GM21528 (cell line): Measurements from ENCODE around the gene BHLHE23.

Experiments used
- ATAC-seq: cut with Tn5 transposase; IDR thresholded peaks from one replicate; pipeline ENCODE4 v1.9.1; 2021; ENCODE audit warnings: mild to moderate bottlenecking, moderate library complexity; ENCODE audit not compliant: unreplicated experiment, low FRiP score

Gene BHLHE23

GRCh38 chr20:63006540-63007359 lies at the start of gene BHLHE23:
Gene BHLHE23 (minus strand): TSS chr20:63006964. CDS start chr20:63006774, 190 bp downstream.
- ATAC-seq = no peak

- ATAC-seq = no peak
Observed at GRCh38 chr20:63055575-63056235, 48.9 kb upstream of the BHLHE23 start.

- ATAC-seq = no peak
Observed at GRCh38 chr20:63054681-63055240, 48.0 kb upstream of the BHLHE23 start.

DNA sequence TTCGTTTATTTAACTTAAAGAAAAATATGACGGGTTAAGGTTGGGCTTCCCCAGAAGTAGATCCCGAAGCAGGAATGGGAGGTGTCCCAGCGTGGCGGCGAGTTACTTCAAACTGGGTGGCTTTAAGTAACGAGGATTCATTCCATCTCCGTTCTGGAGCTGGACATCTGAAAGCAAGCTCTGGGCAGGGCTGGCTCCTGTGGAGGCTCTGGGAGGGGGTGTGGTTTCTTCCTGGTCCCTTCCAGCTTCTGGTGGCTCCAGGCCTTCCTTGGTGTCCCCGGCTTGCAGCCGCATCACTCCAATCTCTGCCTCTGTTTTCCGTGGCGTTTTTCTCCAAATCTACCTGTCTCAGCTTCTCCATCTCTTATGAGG lies 47.3 kb upstream of the BHLHE23 start:
- ATAC-seq = no peak

- no peak for ATAC-seq
Observed at GRCh38 chr20:63053432-63054102, 46.8 kb upstream of the BHLHE23 start.

- no peak for ATAC-seq
Observed at GRCh38 chr20:63052571-63053431, 46.0 kb upstream of the BHLHE23 start.

GRCh38 chr20:63051911-63052310 lies 45.1 kb upstream of the BHLHE23 start:
- ATAC-seq = no peak

DNA sequence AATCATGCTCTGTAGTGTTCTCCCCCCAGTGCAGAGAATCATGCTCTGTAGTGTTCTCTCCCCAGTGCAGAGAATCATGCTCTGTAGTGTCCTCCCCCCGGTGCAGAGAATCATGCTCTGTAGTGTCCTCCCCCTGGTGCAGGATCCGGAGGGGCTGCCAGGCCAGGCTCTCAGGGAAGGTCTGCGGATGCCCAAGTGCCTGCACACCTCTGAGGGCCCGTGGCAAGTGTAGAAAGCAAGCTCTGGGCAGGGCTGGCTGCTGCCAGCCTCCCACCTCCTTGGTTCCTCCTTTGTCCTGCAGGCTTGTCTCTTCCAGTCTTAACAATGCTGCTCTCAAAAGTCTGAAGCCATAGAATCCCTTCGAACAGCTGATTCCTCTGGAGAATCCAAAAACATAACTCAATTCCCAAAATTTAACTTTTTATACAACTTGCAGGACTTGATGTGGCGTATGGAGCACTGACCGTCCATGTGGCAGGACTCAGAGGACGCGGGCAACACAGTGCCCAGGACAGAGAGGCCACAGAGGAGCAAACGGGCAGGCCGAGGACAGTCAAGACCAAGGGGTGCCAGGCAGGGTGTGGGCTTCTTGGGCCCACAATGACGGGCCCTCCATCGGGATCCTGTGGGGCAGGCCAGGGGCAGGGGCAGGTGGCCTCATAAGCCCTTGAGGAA lies 44.6 kb upstream of the BHLHE23 start:
- ATAC-seq = no peak

DNA sequence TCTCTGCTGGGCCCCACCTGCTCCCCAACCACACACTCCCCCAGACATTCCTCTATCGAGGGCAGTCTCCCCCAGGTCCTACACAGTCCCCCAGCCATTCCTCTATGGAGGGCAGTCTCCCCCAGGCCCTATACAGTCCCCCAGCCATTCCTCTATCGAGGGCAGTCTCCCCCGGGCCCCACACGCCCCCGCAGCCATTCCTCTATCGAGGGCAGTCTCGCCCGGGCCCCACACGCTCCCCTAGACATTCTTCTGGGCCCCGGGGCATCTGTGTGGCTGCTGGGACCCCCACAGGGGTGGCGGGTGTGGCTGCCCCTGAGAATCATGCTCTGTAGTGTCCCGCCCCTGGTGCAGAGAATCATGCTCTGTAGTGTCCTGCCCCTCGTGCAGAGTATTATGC lies 43.6 kb upstream of the BHLHE23 start:
- no peak for ATAC-seq

DNA sequence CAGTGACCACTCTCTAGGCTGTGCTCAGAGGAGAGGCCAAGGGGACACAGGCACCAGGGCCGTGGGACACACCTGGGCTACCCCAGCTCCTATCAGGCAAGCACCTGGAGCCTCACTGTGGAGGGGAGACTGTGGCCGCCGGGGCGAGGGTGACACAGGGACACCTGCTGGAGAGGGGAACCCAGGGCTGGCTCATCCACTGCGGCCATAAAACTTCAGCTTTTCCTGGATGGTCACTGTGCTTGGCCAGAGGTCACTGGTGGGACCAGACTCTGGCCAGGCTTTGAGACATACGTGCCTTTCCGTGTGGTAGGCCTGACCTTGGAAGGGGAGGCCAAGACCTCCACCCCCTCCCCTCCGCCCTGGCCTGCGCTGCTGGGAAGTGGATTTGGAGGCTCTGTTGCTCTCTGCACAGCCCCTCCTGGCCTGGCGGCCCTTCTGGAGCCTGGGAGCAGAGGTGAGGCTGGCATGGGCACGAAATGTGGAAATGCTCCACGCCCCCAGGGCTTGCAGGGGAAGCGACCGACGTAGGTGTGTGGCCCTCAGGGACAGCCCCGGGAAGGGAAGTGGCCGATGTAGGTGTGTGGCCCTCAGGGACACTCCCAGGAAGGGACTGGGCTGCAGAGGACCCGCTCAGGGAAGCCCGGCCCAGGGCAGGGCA lies 42.9 kb upstream of the BHLHE23 start:
- no peak for ATAC-seq

DNA sequence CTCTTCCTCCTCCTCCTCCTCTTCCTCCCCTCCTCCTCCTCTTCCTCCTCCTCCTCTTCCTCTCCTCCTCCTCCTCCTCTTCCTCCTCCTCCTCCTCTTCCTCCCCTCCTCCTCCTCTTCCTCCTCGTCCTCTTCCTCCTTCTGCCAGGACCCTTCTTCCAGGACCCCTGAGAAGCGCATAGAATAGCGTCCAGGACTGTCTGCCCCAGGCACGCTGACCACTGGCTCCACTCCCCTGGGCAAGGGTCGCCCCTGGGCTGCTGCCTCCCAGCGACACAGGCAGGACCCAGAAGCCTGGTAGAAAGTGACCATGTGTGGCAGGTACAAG lies 42.4 kb upstream of the BHLHE23 start:
- ATAC-seq = no peak

GRCh38 chr20:63048516-63049190 lies 41.9 kb upstream of the BHLHE23 start:
- ATAC-seq = no peak

DNA sequence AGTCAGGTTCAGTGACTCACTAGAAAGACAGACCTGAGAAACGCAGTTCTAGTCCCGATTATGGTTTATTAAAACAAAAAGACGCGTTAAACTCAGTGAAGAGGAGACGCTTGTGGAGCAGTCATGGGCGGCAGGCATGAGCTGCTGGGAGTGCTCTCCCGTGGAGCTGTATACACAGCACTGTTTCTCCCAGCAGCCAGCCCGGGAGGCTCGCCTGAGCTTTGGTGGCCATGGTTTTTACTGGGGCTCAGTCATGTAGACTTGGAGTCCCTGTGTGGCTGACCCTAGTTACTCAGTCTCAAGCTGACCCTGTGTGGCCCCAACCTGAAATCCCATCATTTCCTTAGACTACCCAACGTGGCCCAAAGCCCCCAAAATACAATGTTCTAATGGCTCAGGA lies 41.2 kb upstream of the BHLHE23 start:
- ATAC-seq = no peak

GRCh38 chr20:63047267-63047666 lies 40.5 kb upstream of the BHLHE23 start:
- ATAC-seq = no peak

DNA sequence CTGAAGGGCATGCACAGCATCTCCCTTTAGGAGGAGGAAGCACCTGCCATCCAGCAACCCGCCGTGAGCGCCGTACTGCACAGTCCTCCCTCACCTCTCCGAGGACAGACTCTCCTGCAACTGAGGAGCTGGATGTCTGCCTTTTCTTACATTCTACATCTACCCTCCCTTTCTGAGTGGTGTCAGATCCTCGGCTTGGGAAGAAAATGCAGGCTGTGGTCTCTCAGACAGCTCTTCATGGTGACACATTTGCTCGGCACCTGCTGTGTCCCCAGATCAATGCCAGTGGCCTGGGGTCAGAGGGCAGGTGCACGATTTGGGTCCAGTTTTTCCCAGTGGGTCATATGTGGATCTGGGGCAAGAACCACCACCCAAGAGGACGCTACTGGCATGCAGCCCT lies 40.1 kb upstream of the BHLHE23 start:
- ATAC-seq = no peak

DNA sequence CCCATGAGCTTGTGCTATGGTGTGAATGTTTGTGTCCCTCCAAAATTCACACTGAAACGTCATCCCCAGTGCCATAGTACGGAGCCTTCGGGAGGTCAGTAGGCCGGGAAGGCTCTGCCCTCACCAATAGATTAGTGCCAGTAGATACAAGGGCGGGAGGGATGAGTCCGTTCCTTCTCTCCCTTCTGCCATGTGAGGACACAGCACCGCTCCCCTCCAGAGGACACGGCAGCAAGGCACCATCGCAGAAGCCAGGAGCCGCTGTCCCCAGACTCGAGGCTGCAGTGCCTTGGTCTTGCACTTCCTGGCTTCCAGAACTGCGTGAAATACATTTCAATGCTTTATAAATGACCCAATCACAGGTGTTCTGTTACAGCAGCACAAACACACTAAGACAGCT lies 39.2 kb upstream of the BHLHE23 start:
- ATAC-seq = no peak

DNA sequence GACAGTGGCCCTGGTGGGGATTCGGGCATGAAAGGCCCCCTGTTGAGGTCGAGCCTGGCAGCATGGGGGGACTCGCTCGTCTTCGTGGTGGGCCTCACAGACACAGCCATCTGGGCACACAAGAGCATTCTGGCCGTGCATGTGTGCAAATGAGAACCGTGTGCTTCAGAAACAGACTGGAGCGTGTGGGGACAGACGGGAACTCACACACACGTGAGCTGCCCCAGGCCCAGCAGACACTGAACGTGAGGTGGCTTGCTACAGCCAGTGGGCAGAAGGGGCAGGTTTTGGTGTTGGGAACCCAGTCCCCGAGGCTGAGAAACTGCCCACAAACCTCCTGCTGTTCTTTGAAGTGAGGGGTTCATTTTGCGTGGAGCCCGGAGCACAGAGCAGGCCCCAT lies 38.6 kb upstream of the BHLHE23 start:
- no peak for ATAC-seq

DNA sequence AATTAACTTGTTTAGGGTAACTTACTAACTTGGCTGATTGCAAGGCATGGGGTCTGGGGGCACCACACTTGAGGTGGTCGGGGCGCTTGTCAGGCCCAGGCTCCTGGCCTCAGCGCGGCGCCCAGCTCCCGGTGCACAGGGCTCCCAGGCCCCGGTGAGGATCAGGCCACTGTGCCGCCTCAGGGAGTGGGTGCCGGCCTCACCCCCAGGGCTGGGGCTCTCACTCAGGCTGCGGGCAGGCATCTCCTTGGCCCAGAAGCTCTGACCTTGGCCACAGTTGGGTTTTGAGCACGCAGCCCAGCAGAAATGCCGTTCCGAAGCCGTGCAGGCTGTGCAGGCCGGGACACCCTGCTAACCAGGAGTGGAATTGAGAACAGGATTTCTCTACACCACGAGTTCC lies 37.8 kb upstream of the BHLHE23 start:
- ATAC-seq = no peak

- no peak for ATAC-seq
Observed at GRCh38 chr20:63044204-63044600, 37.4 kb upstream of the BHLHE23 start.
